GM12878 (cell line): ENCODE results near the gene CTIF. TPM values are rescaled to one million over a fixed set of nuclear protein-coding genes. Genes with fewer than 3 reads are reported as not detected.

Experiments
- ATAC-seq: fragments of 200-7000 bp; cut with Tn5 transposase; 3 replicates; pipeline ENCODE4 v1.9.1; 2020; ENCODE audit warnings: mild to moderate bottlenecking, moderate library complexity
- BruUV-seq: library from RNA; stranded (reverse); fragments of 400-500 nt; replicated peaks from 2 replicates; lab custom pipeline; 2021; lab: Mats Ljungman, UMichigan
- CTCF ChIA-PET: fragments of 300-600 bp; sonication (Branson Sonifier 250); formaldehyde crosslinking; extraction: SDS; loops from one replicate; lab custom pipeline; 2021; ENCODE audit warnings: inconsistent platforms; lab: Yijun Ruan, JAX
- POLR2A ChIA-PET: fragments of 350-600 bp; formaldehyde crosslinking; extraction: SDS; loops from one replicate; lab custom pipeline; 2021; ENCODE audit warnings: inconsistent platforms; lab: Charles Lee
- RAD21 ChIA-PET: fragments of 300-600 bp; sonication (Branson Sonifier 250); formaldehyde crosslinking; loops from one replicate; lab custom pipeline; 2023; ENCODE audit warnings: antibody characterized with exemption; ENCODE audit not compliant: unreplicated experiment; lab: Charles Lee
- SMC1A ChIA-PET: fragments of 300-600 bp; sonication (Branson Sonifier 250); formaldehyde crosslinking; loops from one replicate; lab custom pipeline; 2023; ENCODE audit not compliant: unreplicated experiment, uncharacterized antibody; lab: Charles Lee
- DNase-seq: peaks from one replicate; pipeline ENCODE4 v3.0.0-alpha.2; 2011; ENCODE audit warnings: low read depth, low spot score
- FAIRE-seq: peaks from 3 replicates; lab custom pipeline; 2011; peaks lifted over from hg19 to GRCh38; lab: Jason Lieb, UNC
- H2AFZ ChIP-seq: 2 replicates; pipeline ENCODE4 v1.6.0; 2011; ENCODE audit warnings: low read depth, low read length, control low read depth; ENCODE audit not compliant: control insufficient read depth
- H3K27ac ChIP-seq: 2 replicates; pipeline ENCODE4 v1.5.1; 2011; ENCODE audit warnings: control low read depth; ENCODE audit not compliant: control insufficient read depth, insufficient read depth
- H3K27me3 ChIP-seq, 2 experiments: replicated peaks in 1 of 2; 2 replicates each; pipeline versions ENCODE4 v1.6.0 to v1.6.1; 2011; ENCODE audit warnings: low read length in 1 of 2; ENCODE audit not compliant: control insufficient read depth in 2 of 2, insufficient read depth in 2 of 2
- H3K36me3 ChIP-seq, 2 experiments: 2 replicates each; pipeline ENCODE4 v1.5.1; 2011; ENCODE audit warnings: low read length in 1 of 2; ENCODE audit not compliant: control insufficient read depth in 2 of 2, insufficient read depth in 2 of 2
- H3K4me1 ChIP-seq: 2 replicates; pipeline ENCODE4 v1.6.1; 2011; ENCODE audit warnings: mild to moderate bottlenecking, low read length, moderate library complexity, mixed read lengths; ENCODE audit not compliant: control insufficient read depth, insufficient read depth
- H3K4me2 ChIP-seq: 2 replicates; pipeline ENCODE4 v1.6.0; 2011; ENCODE audit warnings: control low read depth; ENCODE audit not compliant: control insufficient read depth, insufficient read depth
- H3K4me3 ChIP-seq: fragments of 200-600 bp; sonication (generic); 2 replicates; pipeline ENCODE4 v1.5.1; 2016
- H3K79me2 ChIP-seq: 2 replicates; pipeline ENCODE4 v1.6.0; 2011; ENCODE audit warnings: low read length; ENCODE audit not compliant: control insufficient read depth, insufficient read depth
- H3K9ac ChIP-seq: 2 replicates; pipeline ENCODE4 v1.8.0; 2011; ENCODE audit warnings: low read length, control low read depth, mixed read lengths; ENCODE audit not compliant: control insufficient read depth, insufficient read depth
- H3K9me3 ChIP-seq: replicated peaks from 3 replicates; pipeline ENCODE4 v1.5.1; 2011; ENCODE audit warnings: mild to moderate bottlenecking, low read length; ENCODE audit not compliant: control insufficient read depth, insufficient read depth
- H4K20me1 ChIP-seq: 2 replicates; pipeline ENCODE4 v1.6.0; 2011; ENCODE audit not compliant: control insufficient read depth, insufficient read depth
- BCL11A ChIP-seq: IDR thresholded peaks from 2 replicates; pipeline ENCODE4 v1.6.1; 2011; ENCODE audit warnings: low read depth, low read length
- CREM ChIP-seq: IDR thresholded peaks from 2 replicates; pipeline ENCODE4 v1.6.1; 2014; ENCODE audit warnings: antibody characterized with exemption, low read depth
- DPF2 ChIP-seq: fragments of 450-650 bp; IDR thresholded peaks from 2 replicates; pipeline ENCODE4 v1.6.1; 2017; ENCODE audit warnings: mild to moderate bottlenecking
- EGR1 ChIP-seq, 2 experiments: IDR thresholded peaks; 1 replicate in 1 of 2; 2 replicates in 1 of 2; pipeline ENCODE4 v1.6.1; 2011 to 2012; ENCODE audit warnings: low read depth in 2 of 2, low read length in 2 of 2, borderline replicate concordance in 1 of 2, mild to moderate bottlenecking in 1 of 2, moderate library complexity in 1 of 2
- EP300 ChIP-seq, 2 experiments: fragments of 150-350 bp in 1 of 2; IDR thresholded peaks; 2 replicates each; pipeline ENCODE4 v1.6.1; 2011 to 2012; ENCODE audit warnings: low read depth in 2 of 2, low read length in 2 of 2, borderline replicate concordance in 1 of 2, improper control_type of control experiment in 1 of 2, inconsistent platforms in 1 of 2; ENCODE audit not compliant: control insufficient read depth in 1 of 2
- IKZF1 ChIP-seq: fragments of 450-650 bp; conservative IDR thresholded peaks from 2 replicates; pipeline ENCODE4 v1.6.1; 2017; ENCODE audit warnings: antibody characterized with exemption, mild to moderate bottlenecking
- IRF4 ChIP-seq: IDR thresholded peaks from 2 replicates; pipeline ENCODE4 v1.6.1; 2011; ENCODE audit warnings: low read depth, low read length
- PAX5 ChIP-seq: IDR thresholded peaks from 2 replicates; pipeline ENCODE4 v1.6.1; 2011; ENCODE audit warnings: low read depth, low read length, borderline replicate concordance
- RAD51 ChIP-seq: fragments of 450-650 bp; IDR thresholded peaks from 2 replicates; pipeline ENCODE4 v1.6.1; 2016; ENCODE audit warnings: moderate library complexity, mild to moderate bottlenecking, inconsistent platforms
- SPI1 ChIP-seq: IDR thresholded peaks from 2 replicates; pipeline ENCODE4 v1.6.1; 2011; ENCODE audit warnings: low read depth, mild to moderate bottlenecking, low read length, moderate library complexity, borderline replicate concordance; ENCODE audit not compliant: insufficient read depth
- TBL1XR1 ChIP-seq: IDR thresholded peaks from 2 replicates; pipeline ENCODE4 v1.6.1; 2012; ENCODE audit warnings: low read depth, low read length, improper control_type of control experiment
- TCF3 ChIP-seq: IDR thresholded peaks from 2 replicates; pipeline ENCODE4 v1.6.1; 2012; ENCODE audit warnings: low read depth, mild to moderate bottlenecking, low read length, borderline replicate concordance; ENCODE audit not compliant: insufficient read depth
- WRNIP1 ChIP-seq: IDR thresholded peaks from 2 replicates; pipeline ENCODE4 v1.6.1; 2011; ENCODE audit warnings: low read depth, low read length, improper control_type of control experiment, borderline replicate concordance
- WGBS: methylation state at CpG from one replicate; pipeline ENCODE4 v1.1.6; 2016; ENCODE audit warnings: low lambda C conversion rate; ENCODE audit not compliant: insufficient replicate concordance, insufficient coverage; ENCODE audit errors: missing lambda C conversion rate; 5-methylcytosine and 5-hydroxymethylcytosine counted together
- in situ Hi-C: fragments of 300-500 bp; cut with MboI; formaldehyde crosslinking; loops from 9 replicates; pipeline ENCODE4 v1.14.3; 2018; ENCODE audit warnings: mixed read lengths
- intact Hi-C: fragments of 100-400 bp; cut with micrococcal nuclease; formaldehyde crosslinking; loops from one replicate; pipeline ENCODE4 v1.14.2; 2022; ENCODE audit not compliant: unreplicated experiment
- polyA plus RNA-seq, 11 experiments: library from polyadenylated mRNA; depleted of rRNA in 4 of 11; unstranded in 6 of 11; stranded (reverse) in 5 of 11; fragments of >200 nt; fragmentation: Nextera tagmentation in 4 of 11; fragmentation: Illumina TruSeq in 1 of 11; extraction: Ambion mirVana in 4 of 11; extraction: Trizol in 1 of 11; gene quantifications; 1 replicate in 1 of 11; 2 replicates in 10 of 11; pipeline versions ENCODE4 v1.2.1 to v1.2.3, GENCODE V29; 2011 to 2016; ENCODE audit warnings: inconsistent platforms in 2 of 11, missing spikeins in 2 of 11, low read depth in 1 of 11
- total RNA-seq, 4 experiments: library from RNA; depleted of rRNA in 3 of 4; stranded (reverse); fragments of >200 nt in 3 of 4; fragmentation: Illumina TruSeq in 1 of 4; extraction: Trizol in 1 of 4; gene quantifications; 2 replicates each; pipeline versions ENCODE4 v1.2.1 to v1.2.3, GENCODE V29; 2013 to 2021
- TF ChIP-seq, protein P1 (sequence below): IDR thresholded peaks from 2 replicates; pipeline ENCODE4 v1.6.1; 2012; ENCODE audit warnings: low read depth, low read length, improper control_type of control experiment
- TF ChIP-seq, protein P2 (sequence below): IDR thresholded peaks from 2 replicates; pipeline ENCODE4 v1.6.1; 2012; ENCODE audit warnings: mild to moderate bottlenecking, low read depth, low read length

CTIF gene
- total and polyA plus RNA-seq, 10 of the 15 experiments (the other 5 are each of a cell fraction or from before 2014, with no cell fraction given): 0.06 to 11.6 (median 2.5) TPM

GRCh38 chr18:48732767-48733424, 194.1 kb downstream of the CTIF start:
- in situ Hi-C loops: no loop called here

More at GRCh38 chr18:48732767-48733424, 194.1 kb downstream of the CTIF start:
- Histone ChIP-seq H3K9me3 (peaks cover 2% of the 10 kb centered on the region; the same call in 2 of the 3 replicates), H3K79me2 (no peaks in the 10 kb centered on the region), H3K4me2 (peak overlapping the region; percentile 73), H3K4me3 (no peak overlapping the region), H3K36me3 (no peaks in the 10 kb centered on the region), H3K27ac (no peak overlapping the region), H2AFZ (no peak overlapping the region; the same call in 1 of the 2 replicates), H3K27me3 (no peaks in the 10 kb centered on the region), H4K20me1 (no peaks in the 10 kb centered on the region), H3K9ac (no peak overlapping the region), H3K4me1 (peaks cover 17% of the 10 kb centered on the region)
- DNase-seq (no peak), FAIRE-seq (no peak), ATAC-seq (peak; percentile 83)
- ChIA-PET RAD21 (interaction anchor here (0.6 to 1.7 kb wide), 2 partner anchors 21 to 59 kb away, joined by 3 to 4 read pairs; no protein-coding TSS in a partner anchor), CTCF (interaction anchor here (1.2 to 2.1 kb wide), 4 partner anchors 9 to 446 kb away, joined by 3 to 9 read pairs (median 6); no protein-coding TSS in a partner anchor), SMC1A (interaction anchor here (0.6 to 1.3 kb wide), 4 partner anchors 8 to 36 kb away, joined by 3 read pairs; no protein-coding TSS in a partner anchor), POLR2A (interaction anchor here (1.1 to 1.6 kb wide), 2 partner anchors 12 to 21 kb away, joined by 3 to 4 read pairs; no protein-coding TSS in a partner anchor)
- WGBS: 48% methylated on average over 11 of the region's 11 CpGs
- TF ChIP-seq CREM (peak; percentile 19; the same call in 1 of the 2 replicates), PAX5 (0 out of 2 replicates have a peak, but pooled peaks have one; percentile 24), SPI1 (peak; percentile 94), TBL1XR1 (0 out of 2 replicates have a peak, but pooled peaks have one; percentile 50), TCF3 (no peak), BCL11A (peak; percentile 66; the same call in 1 of the 2 replicates), IKZF1 (peak; percentile 26; the same call in 1 of the 2 replicates), DPF2 (peak; percentile 62; the same call in 1 of the 2 replicates), IRF4 (peak; percentile 83), RAD51 (no peak), EP300 (IDR thresholded peaks at IDR 0.05; ENCODE audit: borderline replicate concordance in 1 of 2, control insufficient read depth in 1 of 2, low read depth in 2 of 2, low read length in 2 of 2) (0 out of 4 replicates have a peak, but pooled peaks of 1 of the 2 experiments have one; percentile 18), EGR1 (IDR thresholded peaks at IDR 0.05; ENCODE audit: borderline replicate concordance in 1 of 2, low read depth in 2 of 2, low read length in 2 of 2) (peak in 1 of 2 experiments; percentile 63; a peak in 2 of 3 replicates), WRNIP1 (no peak)
- TF ChIP-seq, protein P1, sequence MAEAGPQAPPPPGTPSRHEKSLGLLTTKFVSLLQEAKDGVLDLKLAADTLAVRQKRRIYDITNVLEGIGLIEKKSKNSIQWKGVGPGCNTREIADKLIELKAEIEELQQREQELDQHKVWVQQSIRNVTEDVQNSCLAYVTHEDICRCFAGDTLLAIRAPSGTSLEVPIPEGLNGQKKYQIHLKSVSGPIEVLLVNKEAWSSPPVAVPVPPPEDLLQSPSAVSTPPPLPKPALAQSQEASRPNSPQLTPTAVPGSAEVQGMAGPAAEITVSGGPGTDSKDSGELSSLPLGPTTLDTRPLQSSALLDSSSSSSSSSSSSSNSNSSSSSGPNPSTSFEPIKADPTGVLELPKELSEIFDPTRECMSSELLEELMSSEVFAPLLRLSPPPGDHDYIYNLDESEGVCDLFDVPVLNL: no peak
- TF ChIP-seq, protein P2, sequence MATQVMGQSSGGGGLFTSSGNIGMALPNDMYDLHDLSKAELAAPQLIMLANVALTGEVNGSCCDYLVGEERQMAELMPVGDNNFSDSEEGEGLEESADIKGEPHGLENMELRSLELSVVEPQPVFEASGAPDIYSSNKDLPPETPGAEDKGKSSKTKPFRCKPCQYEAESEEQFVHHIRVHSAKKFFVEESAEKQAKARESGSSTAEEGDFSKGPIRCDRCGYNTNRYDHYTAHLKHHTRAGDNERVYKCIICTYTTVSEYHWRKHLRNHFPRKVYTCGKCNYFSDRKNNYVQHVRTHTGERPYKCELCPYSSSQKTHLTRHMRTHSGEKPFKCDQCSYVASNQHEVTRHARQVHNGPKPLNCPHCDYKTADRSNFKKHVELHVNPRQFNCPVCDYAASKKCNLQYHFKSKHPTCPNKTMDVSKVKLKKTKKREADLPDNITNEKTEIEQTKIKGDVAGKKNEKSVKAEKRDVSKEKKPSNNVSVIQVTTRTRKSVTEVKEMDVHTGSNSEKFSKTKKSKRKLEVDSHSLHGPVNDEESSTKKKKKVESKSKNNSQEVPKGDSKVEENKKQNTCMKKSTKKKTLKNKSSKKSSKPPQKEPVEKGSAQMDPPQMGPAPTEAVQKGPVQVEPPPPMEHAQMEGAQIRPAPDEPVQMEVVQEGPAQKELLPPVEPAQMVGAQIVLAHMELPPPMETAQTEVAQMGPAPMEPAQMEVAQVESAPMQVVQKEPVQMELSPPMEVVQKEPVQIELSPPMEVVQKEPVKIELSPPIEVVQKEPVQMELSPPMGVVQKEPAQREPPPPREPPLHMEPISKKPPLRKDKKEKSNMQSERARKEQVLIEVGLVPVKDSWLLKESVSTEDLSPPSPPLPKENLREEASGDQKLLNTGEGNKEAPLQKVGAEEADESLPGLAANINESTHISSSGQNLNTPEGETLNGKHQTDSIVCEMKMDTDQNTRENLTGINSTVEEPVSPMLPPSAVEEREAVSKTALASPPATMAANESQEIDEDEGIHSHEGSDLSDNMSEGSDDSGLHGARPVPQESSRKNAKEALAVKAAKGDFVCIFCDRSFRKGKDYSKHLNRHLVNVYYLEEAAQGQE: no peak
- intact Hi-C loops: no loop called here
- BruUV-seq: no TSS peak
